SK-N-SH treated with all-trans-retinoic acid at 6 μM for 48 hours (cell line): Measurements from ENCODE around the gene TSPAN33.

Experiments
- ATAC-seq: fragments of 200-7000 bp; cut with Tn5 transposase; 3 replicates; pipeline ENCODE4 v1.9.1; 2020; ENCODE audit warnings: mild to moderate bottlenecking, moderate library complexity
- ARNTL ChIP-seq: fragments of 450-650 bp; formaldehyde crosslinking; IDR thresholded peaks from 2 replicates; pipeline ENCODE4 v1.5.0; 2020; ENCODE audit warnings: low read depth, mild to moderate bottlenecking, moderate library complexity, borderline replicate concordance
- BACH2 ChIP-seq: fragments of 250-450 bp; sonication (Bioruptor Pico); IDR thresholded peaks from 2 replicates; pipeline ENCODE4 v1.9.0; 2021; ENCODE audit warnings: mild to moderate bottlenecking, borderline replicate concordance
- CREB5 ChIP-seq: fragments of 250-450 bp; sonication (Bioruptor Pico); IDR thresholded peaks from 2 replicates; pipeline ENCODE4 v1.5.1; 2020; ENCODE audit warnings: low read depth, mild to moderate bottlenecking, moderate library complexity
- CSDC2 ChIP-seq: fragments of 250-450 bp; sonication (Bioruptor Pico); IDR thresholded peaks from 2 replicates; pipeline ENCODE4 v1.5.0; 2020; ENCODE audit warnings: mild to moderate bottlenecking, moderate library complexity
- CSRNP3 ChIP-seq: fragments of 250-450 bp; sonication (Bioruptor Pico); IDR thresholded peaks from 2 replicates; pipeline ENCODE4 v1.5.1; 2021; ENCODE audit warnings: mild to moderate bottlenecking, moderate library complexity
- ESRRG ChIP-seq: fragments of 250-450 bp; sonication (Bioruptor Pico); IDR thresholded peaks from 2 replicates; pipeline ENCODE4 v1.6.1; 2021; ENCODE audit warnings: mild to moderate bottlenecking
- GLIS3 ChIP-seq: fragments of 250-450 bp; sonication (Bioruptor Pico); IDR thresholded peaks from 2 replicates; pipeline ENCODE4 v1.5.0; 2020; ENCODE audit warnings: mild to moderate bottlenecking, moderate library complexity
- ISL1 ChIP-seq: fragments of 250-450 bp; sonication (Bioruptor Pico); IDR thresholded peaks from 2 replicates; pipeline ENCODE4 v2.1.2; 2022; ENCODE audit warnings: mild to moderate bottlenecking, moderate library complexity
- OSR1 ChIP-seq: fragments of 250-450 bp; sonication (Bioruptor Pico); IDR thresholded peaks from 2 replicates; pipeline ENCODE4 v1.8.0; 2022; ENCODE audit warnings: moderate library complexity, mild to moderate bottlenecking, inconsistent platforms
- PATZ1 ChIP-seq: fragments of 250-450 bp; sonication (Bioruptor Pico); IDR thresholded peaks from 2 replicates; pipeline ENCODE4 v1.8.0; 2020; ENCODE audit warnings: mild to moderate bottlenecking, moderate library complexity, borderline replicate concordance
- RARB ChIP-seq: fragments of 250-450 bp; sonication (Bioruptor Pico); IDR thresholded peaks from 2 replicates; pipeline ENCODE4 v1.8.0; 2021; ENCODE audit warnings: mild to moderate bottlenecking, moderate library complexity
- SNAI2 ChIP-seq: fragments of 250-450 bp; sonication (Bioruptor Pico); IDR thresholded peaks from 2 replicates; pipeline ENCODE4 v1.5.0; 2020; ENCODE audit warnings: mild to moderate bottlenecking, moderate library complexity
- TCF4 ChIP-seq: fragments of 250-450 bp; sonication (Bioruptor Pico); IDR thresholded peaks from 2 replicates; pipeline ENCODE4 v1.8.0; 2021; ENCODE audit warnings: mild to moderate bottlenecking, moderate library complexity, borderline replicate concordance
- TOX ChIP-seq: fragments of 250-450 bp; sonication (Bioruptor Pico); IDR thresholded peaks from 2 replicates; pipeline ENCODE4 v1.8.0; 2021; ENCODE audit warnings: mild to moderate bottlenecking, moderate library complexity, borderline replicate concordance
- TSHZ2 ChIP-seq: fragments of 250-450 bp; sonication (Bioruptor Pico); IDR thresholded peaks from 2 replicates; pipeline ENCODE4 v1.5.0; 2020; ENCODE audit warnings: mild to moderate bottlenecking, moderate library complexity
- ZC3H10 ChIP-seq: fragments of 250-450 bp; sonication (Bioruptor Pico); IDR thresholded peaks from 2 replicates; pipeline ENCODE4 v1.5.1; 2021; ENCODE audit warnings: mild to moderate bottlenecking, moderate library complexity
- ZFP3 ChIP-seq: fragments of 250-450 bp; sonication (Bioruptor Pico); IDR thresholded peaks from 2 replicates; pipeline ENCODE4 v1.5.0; 2020; ENCODE audit warnings: mild to moderate bottlenecking, moderate library complexity
- ZFP30 ChIP-seq: fragments of 450-650 bp; formaldehyde crosslinking; IDR thresholded peaks from 2 replicates; pipeline ENCODE4 v1.5.0; 2022; ENCODE audit warnings: mild to moderate bottlenecking, moderate library complexity
- ZNF565 ChIP-seq: fragments of 450-650 bp; formaldehyde crosslinking; conservative IDR thresholded peaks from 2 replicates; pipeline ENCODE4 v1.5.0; 2020; ENCODE audit warnings: low read depth, mild to moderate bottlenecking, moderate library complexity
- ZNF70 ChIP-seq: fragments of 450-650 bp; formaldehyde crosslinking; IDR thresholded peaks from 2 replicates; pipeline ENCODE4 v1.5.0; 2020; ENCODE audit warnings: mild to moderate bottlenecking, moderate library complexity
- ZNF8 ChIP-seq: fragments of 450-650 bp; formaldehyde crosslinking; IDR thresholded peaks from 2 replicates; pipeline ENCODE4 v1.5.0; 2020; ENCODE audit warnings: mild to moderate bottlenecking, moderate library complexity

The TSPAN33 gene

GRCh38 chr7:129210256-129210988 lies 65.9 kb downstream of the TSPAN33 start:
- ATAC-seq = peak; percentile 95

GRCh38 chr7:129210989-129211312 lies 66.4 kb downstream of the TSPAN33 start:
- no peak; the same call in 2 of the 3 replicates for ATAC-seq
- TF ChIP-seq TSHZ2 (CRISPR knock-in tag) = no peak
- no peak for TF ChIP-seq CSRNP3
- no peak for TF ChIP-seq SNAI2 (CRISPR knock-in tag)
- no peak for TF ChIP-seq ZC3H10 (CRISPR knock-in tag)
- no peak for TF ChIP-seq ESRRG (CRISPR knock-in tag)
- TF ChIP-seq PATZ1 (CRISPR knock-in tag) = no peak
- no peak for TF ChIP-seq ZNF565 (CRISPR knock-in tag)
- no peak for TF ChIP-seq CSDC2 (CRISPR knock-in tag)
- no peak for TF ChIP-seq GLIS3 (CRISPR knock-in tag)
- no peak for TF ChIP-seq CREB5 (CRISPR knock-in tag)
- TF ChIP-seq ARNTL = no peak
- TF ChIP-seq ZNF8 (CRISPR knock-in tag) = no peak
- TF ChIP-seq ZNF70 (CRISPR knock-in tag) = no peak
- TF ChIP-seq BACH2 (CRISPR knock-in tag) = no peak
- TF ChIP-seq ISL1 (CRISPR knock-in tag) = no peak
- TF ChIP-seq TOX (CRISPR knock-in tag) = no peak
- TF ChIP-seq ZFP30 (CRISPR knock-in tag) = no peak
- TF ChIP-seq TCF4 (CRISPR knock-in tag) = no peak

More at GRCh38 chr7:129210256-129210988, 65.9 kb downstream of the TSPAN33 start:
- TF ChIP-seq RARB (CRISPR knock-in tag) (no peak), TOX (CRISPR knock-in tag) (no peak), ZNF565 (CRISPR knock-in tag) (no peak), TCF4 (CRISPR knock-in tag) (no peak), OSR1 (no peak), CSRNP3 (no peak), GLIS3 (CRISPR knock-in tag) (no peak)

GRCh38 chr7:129212126-129212525 lies 67.6 kb downstream of the TSPAN33 start:
- no peak for ATAC-seq
- no peak for TF ChIP-seq ZFP3 (CRISPR knock-in tag)
